IPS-18c (cell line): Measurements from ENCODE around the gene ITGB4.
A peak's percentile ranks its signal among the peaks of the same experiment; 100 is the strongest.
"Not testable (repeated sequence)": the region's sequence is repeated elsewhere in the genome, so short reads cannot be mapped to it uniquely, and the experiment has no call there.

ENCODE experiments used
- H3K4me3 ChIP-seq: 2 replicates; pipeline ENCODE4 v1.7.0; 2013; ENCODE audit warnings: low read depth, mild to moderate bottlenecking, low read length, moderate library complexity; ENCODE audit not compliant: insufficient read depth
- H3K9me3 ChIP-seq: one replicate; pipeline ENCODE4 v1.6.1; 2013; ENCODE audit warnings: mild to moderate bottlenecking, low read length, moderate library complexity; ENCODE audit not compliant: control insufficient read depth, insufficient read depth

Gene ITGB4

GRCh38 chr17:75773808-75774470, 52.7 kb downstream of the ITGB4 start:
- Histone ChIP-seq H3K9me3 (no peaks in the 10 kb centered on the region), H3K4me3 (no peak overlapping the region)

- Histone ChIP-seq H3K9me3 (no peaks in the 10 kb centered on the region), H3K4me3 (no peak overlapping the region)
Measured at GRCh38 chr17:75774471-75774990, 53.3 kb downstream of the ITGB4 start.

GRCh38 chr17:75774991-75775668, 53.9 kb downstream of the ITGB4 start:
- H3K4me3 ChIP-seq = no peak overlapping the region
- no peaks in the 10 kb centered on the region for H3K9me3 ChIP-seq

GRCh38 chr17:75776386-75777295, 55.4 kb downstream of the ITGB4 start:
- H3K4me3 ChIP-seq = no peak overlapping the region
- H3K9me3 ChIP-seq = no peaks in the 10 kb centered on the region

GRCh38 chr17:75777296-75777922, 56.1 kb downstream of the ITGB4 start:
- no peak overlapping the region; the same call in 1 of the 2 replicates for H3K4me3 ChIP-seq

GRCh38 chr17:75778066-75778860, 57.0 kb downstream of the ITGB4 start:
- H3K9me3 ChIP-seq = not testable (repeated sequence)
- H3K4me3 ChIP-seq = peak overlapping the region; percentile 80

More at GRCh38 chr17:75777296-75777922, 56.1 kb downstream of the ITGB4 start:
- H3K9me3 ChIP-seq = no peaks in the 10 kb centered on the region

- Histone ChIP-seq H3K4me3 (peak overlapping the region; percentile 80), H3K9me3 (no peaks in the 10 kb centered on the region)
Measured at GRCh38 chr17:75778861-75779249, 57.6 kb downstream of the ITGB4 start.

GRCh38 chr17:75779250-75779986, 58.2 kb downstream of the ITGB4 start:
- H3K9me3 ChIP-seq = no peaks in the 10 kb centered on the region
- H3K4me3 ChIP-seq = peak overlapping the region; percentile 80

GRCh38 chr17:75779987-75780889, 59.0 kb downstream of the ITGB4 start:
- H3K4me3 ChIP-seq = no peak overlapping the region
- H3K9me3 ChIP-seq = no peaks in the 10 kb centered on the region

GRCh38 chr17:75783069-75783783, 62.0 kb downstream of the ITGB4 start:
- H3K4me3 ChIP-seq = no peak overlapping the region
- no peaks in the 10 kb centered on the region for H3K9me3 ChIP-seq

- Histone ChIP-seq H3K9me3 (no peaks in the 10 kb centered on the region), H3K4me3 (peak overlapping the region; percentile 36; the same call in 1 of the 2 replicates)
Measured at GRCh38 chr17:75783803-75784472, 62.7 kb downstream of the ITGB4 start.

- H3K9me3 ChIP-seq = no peaks in the 10 kb centered on the region
- peak within 1 kb of the TSS; percentile 68 for H3K4me3 ChIP-seq
Measured at GRCh38 chr17:75784473-75785015, 63.3 kb downstream of the ITGB4 start, which contains the start of gene UNK. Gene UNK, plus strand, starts transcription at chr17:75784806. Its CDS starts 75 bp downstream, at chr17:75784881.

- Histone ChIP-seq H3K9me3 (no peaks in the 10 kb centered on the region), H3K4me3 (peak overlapping the region; percentile 68)
Measured at GRCh38 chr17:75785016-75785890, 64.0 kb downstream of the ITGB4 start.
